Duodenal mucosa (tissue), 2 donors: ENCODE data around the gene BPNT1.

Source experiments
- H3K27ac ChIP-seq: one replicate; pipeline ENCODE4 v1.7.0; 2013; ENCODE audit warnings: low read depth, low read length
- H3K27me3 ChIP-seq, 2 donors: one replicate each; pipeline ENCODE4 v1.7.0; 2013; ENCODE audit warnings: low read length in 2 of 2, control low read depth in 1 of 2; ENCODE audit not compliant: insufficient read depth in 2 of 2, control insufficient read depth in 1 of 2
- H3K36me3 ChIP-seq, 2 donors: one replicate each; pipeline ENCODE4 v1.7.0; 2013; ENCODE audit warnings: low read length in 2 of 2, control low read depth in 1 of 2; ENCODE audit not compliant: insufficient read depth in 2 of 2, control insufficient read depth in 1 of 2
- H3K4me1 ChIP-seq, 2 donors: one replicate each; pipeline ENCODE4 v1.7.0; 2013; ENCODE audit warnings: low read length in 2 of 2, control low read depth in 1 of 2; ENCODE audit not compliant: insufficient read depth in 2 of 2, control insufficient read depth in 1 of 2
- H3K4me3 ChIP-seq, 2 donors: one replicate each; pipeline ENCODE4 v1.7.0; 2013; ENCODE audit warnings: low read length in 2 of 2, low read depth in 1 of 2
- H3K9ac ChIP-seq, 2 donors: one replicate each; pipeline ENCODE4 v1.7.0; 2013; ENCODE audit warnings: low read length in 2 of 2, low read depth in 1 of 2
- H3K9me3 ChIP-seq, 2 donors: one replicate each; pipeline ENCODE4 v1.7.0; 2013; ENCODE audit warnings: low read length in 2 of 2, control low read depth in 1 of 2; ENCODE audit not compliant: control insufficient read depth in 1 of 2

The BPNT1 gene

GRCh38 chr1:220012259-220012658, 77.3 kb downstream of the BPNT1 start:
- Histone ChIP-seq H3K9ac (no peak overlapping the region), H3K27ac (no peak overlapping the region), H3K9me3 (no peaks in the 10 kb centered on the region), H3K36me3 (peaks cover 29 to 76% of the 10 kb centered on the region in 2 donors), H3K4me1 (no peaks in the 10 kb centered on the region), H3K4me3 (no peak overlapping the region), H3K27me3 (no peaks in the 10 kb centered on the region)

GRCh38 chr1:220011620-220012019, 78.0 kb downstream of the BPNT1 start:
- peaks cover 29 to 74% of the 10 kb centered on the region in 2 donors for H3K36me3 ChIP-seq
- no peak overlapping the region for H3K27ac ChIP-seq
- no peak overlapping the region for H3K9ac ChIP-seq
- H3K4me1 ChIP-seq, result no peaks in the 10 kb centered on the region
- H3K27me3 ChIP-seq, result no peaks in the 10 kb centered on the region
- no peak overlapping the region for H3K4me3 ChIP-seq
- no peaks in the 10 kb centered on the region for H3K9me3 ChIP-seq
